Left colon (tissue), 2 donors: Measurements from ENCODE around the gene TAGAP. TPM values are rescaled to one million over a fixed set of nuclear protein-coding genes. Genes with fewer than 3 reads are reported as not detected.
"Not testable (repeated sequence)": the region's sequence is repeated elsewhere in the genome, so short reads cannot be mapped to it uniquely, and the experiment has no call there.

ENCODE experiments used
- ATAC-seq: fragments of 200-7000 bp; cut with Tn5 transposase; one replicate; pipeline ENCODE4 v1.9.1; 2020; ENCODE audit warnings: mild to moderate bottlenecking, moderate library complexity
- DNase-seq, 2 donors: peaks; one replicate each; pipeline ENCODE4 v3.0.0-alpha.2; 2020
- intact Hi-C, 2 donors: fragments of 100-400 bp; cut with DNase I in 1 of 2; cut with micrococcal nuclease in 1 of 2; formaldehyde crosslinking; loops; one replicate each; pipeline versions ENCODE4 v1.11.2 to v1.14.0; 2022; cut with DNase I, micrococcal nuclease
- total RNA-seq, 2 donors: library from RNA; stranded (reverse); fragmentation: NEBNext Ultra II Directional; extraction: Animal tissue kit (Norgen Biotek cat#: 25700); gene quantifications; one replicate each; pipeline ENCODE4 v1.2.1, GENCODE V29; 2021
- donor health status: DM: no; HTN: no; CAD: no.
- donor health status: DM: yes; HTN: yes; CAD: no.

Gene TAGAP
- total RNA-seq, 2 donors from 2014 or later: 2.2 to 2.8 TPM

- intact Hi-C loops: no loop called here
- ATAC-seq (no peak), DNase-seq (no peak)
Measured at GRCh38 chr6:159056432-159056831, 11.6 kb upstream of the TAGAP start.

- DNase-seq: no peak
- ATAC-seq: no peak
- intact Hi-C loops: no loop called here
Measured at GRCh38 chr6:159056003-159056402, 11.2 kb upstream of the TAGAP start.

- ATAC-seq: no peak
- intact Hi-C loops: no loop called here
- DNase-seq: no peak
Measured at GRCh38 chr6:159053781-159054398, 9.1 kb upstream of the TAGAP start.

- intact Hi-C loops: no loop called here
- no peak for DNase-seq
- ATAC-seq: no peak
Measured at GRCh38 chr6:159052720-159053119, 7.9 kb upstream of the TAGAP start.

GRCh38 chr6:159047891-159048685 is 3.3 kb upstream of the TAGAP start:
- no peak for DNase-seq
- intact Hi-C loops: loop anchor here (10.0 kb wide), 1 partner anchor 57 kb away; no protein-coding TSS in a partner anchor
- ATAC-seq: no peak

GRCh38 chr6:159045801-159046200 is 1.0 kb upstream of the TAGAP start:
- intact Hi-C loops: loop anchor here (10.0 kb wide), 1 partner anchor 59 kb away; no protein-coding TSS in a partner anchor
- DNase-seq: no peak
- no peak for ATAC-seq

- no peak for ATAC-seq
- intact Hi-C loops: loop anchor here (5.0 to 10.0 kb wide), 2 partner anchors 61 to 93 kb away; no protein-coding TSS in a partner anchor
- DNase-seq: no peak
Measured at GRCh38 chr6:159043947-159044346, 844 bp downstream of the TAGAP start.

GRCh38 chr6:159043251-159043650 is 1.5 kb downstream of the TAGAP start:
- no peak for ATAC-seq
- no peak for DNase-seq
- intact Hi-C loops: loop anchor here (5.0 to 10.0 kb wide), 2 partner anchors 62 to 94 kb away; no protein-coding TSS in a partner anchor

- ATAC-seq: no peak
- DNase-seq: no peak
- intact Hi-C loops: loop anchor here (5.0 to 10.0 kb wide), 2 partner anchors 62 to 94 kb away; no protein-coding TSS in a partner anchor
Measured at GRCh38 chr6:159042826-159043181, 2.0 kb downstream of the TAGAP start.

GRCh38 chr6:159042003-159042825 is 2.6 kb downstream of the TAGAP start:
- DNase-seq (peak; percentile 70 to 76), ATAC-seq (peak; percentile 94)
- intact Hi-C loops: loop anchor here (5.0 to 10.0 kb wide), 2 partner anchors 63 to 95 kb away; no protein-coding TSS in a partner anchor

GRCh38 chr6:159041181-159041580 is 3.6 kb downstream of the TAGAP start:
- ATAC-seq: no peak
- intact Hi-C loops: loop anchor here (5.0 to 10.0 kb wide), 2 partner anchors 64 to 96 kb away; no protein-coding TSS in a partner anchor
- no peak for DNase-seq

- DNase-seq: no peak
- intact Hi-C loops: loop anchor here (5.0 to 10.0 kb wide), 2 partner anchors 65 to 97 kb away; no protein-coding TSS in a partner anchor
- ATAC-seq: no peak
Measured at GRCh38 chr6:159039885-159040258, 4.9 kb downstream of the TAGAP start.

- intact Hi-C loops: no loop called here
- DNase-seq: no peak
- peak; percentile 26 for ATAC-seq
Measured at GRCh38 chr6:159038914-159039884, 5.6 kb downstream of the TAGAP start.

- intact Hi-C loops, DNase-seq, ATAC-seq: not testable (repeated sequence)
Measured at GRCh38 chr6:159038318-159038717, 6.5 kb downstream of the TAGAP start.

- DNase-seq (no peak), ATAC-seq (no peak)
- intact Hi-C loops: no loop called here
Measured at GRCh38 chr6:159037756-159038290, 7.0 kb downstream of the TAGAP start.

GRCh38 chr6:159036673-159037072 is 8.1 kb downstream of the TAGAP start:
- ATAC-seq: no peak
- intact Hi-C loops: no loop called here

GRCh38 chr6:159035891-159036290 is 8.9 kb downstream of the TAGAP start:
- intact Hi-C loops: no loop called here
- ATAC-seq (no peak), DNase-seq (no peak)

More at GRCh38 chr6:159036673-159037072, 8.1 kb downstream of the TAGAP start:
- DNase-seq: no peak
